Measurements from ENCODE around the gene COL4A6.
"Not testable (repeated sequence)": the region's sequence is repeated elsewhere in the genome, so short reads cannot be mapped to it uniquely, and the experiment has no call there.

The COL4A6 gene

DNA sequence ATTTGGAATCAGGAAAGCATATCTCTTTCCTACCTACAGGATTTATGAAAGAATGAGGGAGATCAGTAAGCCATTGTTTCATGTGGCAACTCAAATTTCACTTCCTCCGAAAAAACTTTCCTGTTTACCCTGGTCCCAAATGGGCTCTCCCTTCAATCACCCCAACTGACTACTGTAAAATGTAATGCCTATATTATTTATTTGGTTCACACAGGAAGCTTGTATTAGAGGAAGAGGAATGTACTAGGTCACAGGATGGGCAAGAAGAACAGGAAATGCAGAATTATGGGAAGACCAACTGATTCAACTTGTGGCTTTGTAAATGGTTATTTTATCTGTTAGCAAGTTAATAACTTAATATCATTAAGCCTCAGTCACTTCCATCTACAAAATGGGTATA, 23.1 kb downstream of the COL4A6 start:
- H3K27ac ChIP-seq: peak overlapping the region; percentile 9
- no peak for DNase-seq (ENCODE audit: low read depth, low spot score)

GRCh38 chrX:108412783-108413182, 25.4 kb downstream of the COL4A6 start:
- no peak for DNase-seq (ENCODE audit: low read depth, low spot score)
- H3K27ac ChIP-seq: peak overlapping the region; percentile 42

GRCh38 chrX:108399418-108400165, 38.6 kb downstream of the COL4A6 start:
- H3K27ac ChIP-seq: peak overlapping the region; percentile 95
- no peak for DNase-seq (ENCODE audit: low read depth, low spot score)

DNA sequence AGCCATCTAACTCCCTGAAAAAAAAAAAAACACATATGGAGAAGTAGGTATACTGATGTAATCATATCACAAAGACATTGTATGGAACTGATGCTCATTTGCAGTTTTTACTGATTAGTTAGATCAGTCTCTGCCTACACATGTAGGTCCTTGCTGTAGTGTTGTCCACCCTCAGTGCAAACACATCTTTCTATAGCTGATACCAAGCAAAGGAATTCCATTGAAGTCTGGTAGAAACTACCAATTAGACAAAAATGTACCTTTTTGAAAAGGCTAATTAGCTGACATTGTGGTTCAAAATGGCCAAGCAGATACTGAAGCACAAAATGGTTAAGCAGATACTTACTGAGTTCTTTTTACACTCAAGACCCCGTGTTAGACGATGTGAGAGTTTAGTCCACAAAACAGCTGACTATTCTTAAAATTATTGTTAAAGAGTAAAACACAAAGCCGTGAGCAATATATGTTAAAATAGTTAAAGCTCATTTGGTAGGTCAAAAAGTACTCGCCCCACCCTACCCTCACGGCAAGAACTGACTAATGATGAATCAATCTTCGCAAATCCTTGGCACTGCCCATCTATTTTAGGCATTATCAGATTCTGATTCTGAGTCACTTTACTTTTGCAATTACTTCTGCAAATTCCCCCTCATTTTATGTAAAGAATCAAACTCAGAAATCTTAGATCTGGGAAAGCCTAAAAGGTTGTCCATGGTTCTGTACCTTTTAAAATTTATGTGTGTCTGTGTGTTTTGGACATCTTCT, 40.4 kb downstream of the COL4A6 start:
- no peak for DNase-seq (ENCODE audit: low read depth, low spot score)
- peak overlapping the region; percentile 95 for H3K27ac ChIP-seq

- no peak for DNase-seq (ENCODE audit: low read depth, low spot score)
- peak overlapping the region; percentile 95 for H3K27ac ChIP-seq
Measured at GRCh38 chrX:108396986-108397385, 41.2 kb downstream of the COL4A6 start.

- no peak for DNase-seq (ENCODE audit: low read depth, low spot score)
- H3K27ac ChIP-seq: peak overlapping the region; percentile 95
Measured at GRCh38 chrX:108396188-108396891, 41.9 kb downstream of the COL4A6 start.

GRCh38 chrX:108390976-108391717, 47.1 kb downstream of the COL4A6 start:
- not testable (repeated sequence) for H3K27ac ChIP-seq; DNase-seq (ENCODE audit: low read depth, low spot score)

- no peak for DNase-seq (ENCODE audit: low read depth, low spot score)
- no peak overlapping the region for H3K27ac ChIP-seq
Measured at GRCh38 chrX:108384783-108385182, 53.4 kb downstream of the COL4A6 start.

- DNase-seq (ENCODE audit: low read depth, low spot score): no peak
- no peak overlapping the region for H3K27ac ChIP-seq
Measured at GRCh38 chrX:108380222-108380621, 58.0 kb downstream of the COL4A6 start.

- not testable (repeated sequence) for DNase-seq (ENCODE audit: low read depth, low spot score); H3K27ac ChIP-seq
Measured at GRCh38 chrX:108376821-108377220, 61.4 kb downstream of the COL4A6 start.

DNA sequence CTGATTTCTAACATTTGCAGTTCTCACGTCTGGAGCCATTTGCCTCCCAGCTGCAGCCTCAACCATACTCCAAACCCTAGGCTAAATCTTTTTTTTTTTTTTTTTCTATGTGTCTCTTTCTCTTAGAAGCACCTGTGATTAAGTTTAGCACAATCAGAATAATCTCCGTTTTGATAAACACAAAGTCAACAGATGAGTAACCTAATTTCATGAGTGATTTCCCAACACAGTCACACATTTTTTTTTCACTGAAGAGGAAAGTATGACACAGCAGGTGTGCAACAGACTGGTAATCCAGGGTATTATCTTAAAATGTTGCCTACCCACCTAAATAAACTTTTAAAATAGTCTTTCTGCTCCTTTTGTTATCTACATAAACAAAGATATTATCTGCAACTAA, 62.6 kb downstream of the COL4A6 start:
- peak overlapping the region; percentile 18 for H3K27ac ChIP-seq
- not testable (repeated sequence) for DNase-seq (ENCODE audit: low read depth, low spot score)

- no peak overlapping the region for H3K27ac ChIP-seq
- DNase-seq (ENCODE audit: low read depth, low spot score): no peak
Measured at GRCh38 chrX:108366644-108367406, 71.4 kb downstream of the COL4A6 start.

- DNase-seq (ENCODE audit: low read depth, low spot score): no peak
- H3K27ac ChIP-seq: no peak overlapping the region
Measured at GRCh38 chrX:108362026-108362425, 76.2 kb downstream of the COL4A6 start.

GRCh38 chrX:108361316-108361715, 76.9 kb downstream of the COL4A6 start:
- H3K27ac ChIP-seq: no peak overlapping the region
- DNase-seq (ENCODE audit: low read depth, low spot score): no peak

DNA sequence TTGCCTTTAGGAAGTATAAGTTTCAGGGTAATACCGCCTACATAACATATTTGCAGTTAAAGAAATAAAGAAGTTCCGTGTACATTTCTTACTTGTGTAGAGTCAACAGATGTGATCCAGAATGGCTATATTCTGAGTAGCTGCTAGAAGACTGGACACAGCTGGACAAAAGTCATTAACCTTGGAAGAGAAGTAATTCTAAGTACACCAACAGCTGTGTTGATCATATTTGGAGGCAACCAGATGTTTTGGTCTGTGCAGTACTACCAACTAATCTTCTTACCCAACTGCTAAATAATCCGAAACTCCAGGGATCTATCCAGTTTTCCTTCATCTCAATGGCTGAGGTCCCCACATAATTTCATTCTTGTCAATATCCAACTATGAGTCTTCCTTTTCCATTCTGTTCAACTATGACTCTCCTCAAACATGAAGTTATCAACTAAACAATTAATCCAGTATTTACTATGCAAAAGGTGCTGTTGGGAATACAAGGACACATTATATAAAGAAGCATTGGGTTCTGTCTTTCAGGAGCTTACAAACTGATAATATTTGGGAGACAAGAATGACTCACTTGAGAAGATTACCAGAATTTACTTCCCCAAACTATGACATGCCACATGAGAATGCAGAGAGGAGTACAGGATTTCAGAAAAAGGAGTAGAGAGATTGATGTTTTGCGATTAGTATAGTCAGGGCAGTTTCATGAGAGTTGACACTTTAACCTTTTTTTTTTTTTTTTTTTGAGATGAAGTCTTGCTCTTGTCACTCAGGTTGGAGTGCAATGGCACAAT, 78.2 kb downstream of the COL4A6 start:
- DNase-seq (ENCODE audit: low read depth, low spot score): no peak
- H3K27ac ChIP-seq: no peak overlapping the region

DNA sequence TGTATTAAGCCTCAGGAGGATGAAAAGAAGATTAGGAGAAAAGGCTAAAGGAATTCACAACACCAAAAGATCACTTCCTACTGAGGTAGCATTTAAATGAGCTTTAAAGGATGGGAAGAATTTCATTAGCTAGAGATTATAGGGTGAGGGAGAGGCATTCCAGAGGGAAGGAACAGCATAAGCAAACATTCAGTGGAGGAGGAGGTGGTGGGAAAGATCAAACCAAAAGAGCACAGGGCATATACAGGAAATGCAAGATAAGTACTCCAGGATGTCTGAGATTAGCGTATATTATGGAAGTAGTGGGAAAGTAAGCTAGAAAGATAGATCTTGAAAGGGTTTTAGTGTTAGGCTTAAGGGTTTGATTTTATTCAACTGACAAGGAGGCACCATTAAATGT, 84.8 kb downstream of the COL4A6 start:
- DNase-seq (ENCODE audit: low read depth, low spot score): no peak
- no peak overlapping the region for H3K27ac ChIP-seq

DNA sequence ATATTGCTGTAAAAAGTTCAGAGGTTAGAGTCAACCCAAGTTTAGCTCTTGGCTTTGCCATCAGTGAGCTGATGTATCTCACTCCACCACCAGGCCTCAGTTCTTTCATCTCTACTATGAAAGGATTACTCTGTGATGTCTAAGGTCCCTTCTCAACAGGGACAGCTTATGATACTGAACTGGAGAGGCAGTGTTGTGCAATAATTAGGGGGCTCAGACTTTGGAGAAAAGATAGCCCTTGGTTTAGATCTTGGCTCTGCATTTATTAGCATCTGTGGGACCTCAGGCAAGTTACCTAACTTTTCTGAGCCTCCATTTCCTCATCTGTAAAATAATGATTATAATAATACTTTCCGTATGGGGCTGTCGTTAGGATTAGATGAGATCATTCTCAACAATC, 89.0 kb downstream of the COL4A6 start:
- no peak overlapping the region for H3K27ac ChIP-seq
- DNase-seq (ENCODE audit: low read depth, low spot score): no peak

DNA sequence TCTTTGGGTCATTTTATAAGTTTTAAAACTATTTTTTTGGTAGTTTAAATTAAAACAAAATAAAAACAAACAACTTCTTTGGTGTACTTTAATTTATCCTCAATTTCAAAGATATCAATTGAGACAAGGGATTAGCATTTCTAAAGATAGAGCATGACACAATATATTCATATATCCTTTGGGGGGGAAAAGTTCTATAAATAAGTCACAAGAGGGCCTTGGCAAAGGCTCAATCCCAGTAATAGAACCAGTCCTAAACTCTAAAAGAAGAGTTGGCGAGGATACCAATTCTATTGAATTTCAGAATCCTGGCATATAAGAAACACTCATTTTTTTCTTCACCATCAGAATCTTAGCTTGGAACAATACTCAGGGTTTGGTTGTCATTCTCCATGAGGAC, 89.7 kb downstream of the COL4A6 start:
- H3K27ac ChIP-seq: no peak overlapping the region

DNA sequence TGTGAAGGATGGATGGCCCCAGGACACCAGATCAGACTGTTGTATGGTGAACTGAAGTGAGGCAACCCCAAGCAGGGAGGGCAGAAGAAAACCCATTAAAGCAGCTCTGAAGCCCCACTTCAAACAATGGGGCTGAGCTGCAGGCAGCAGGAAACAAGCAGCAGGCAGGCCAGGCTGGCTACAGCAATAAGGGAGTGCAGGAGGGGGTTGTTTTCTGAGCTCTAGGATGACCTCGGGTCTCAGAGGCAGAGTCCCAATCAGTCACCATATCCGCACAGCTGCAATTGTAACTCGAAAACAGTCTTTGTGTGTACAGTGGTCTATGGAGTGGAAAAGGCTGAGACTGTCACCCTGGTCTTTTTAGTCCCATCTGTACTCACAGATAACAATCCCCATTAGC, 90.4 kb downstream of the COL4A6 start:
- no peak overlapping the region for H3K27ac ChIP-seq

More for the DNA sequence above, 89.7 kb downstream of the COL4A6 start:
- DNase-seq (ENCODE audit: low read depth, low spot score): no peak

More for the DNA sequence above, 90.4 kb downstream of the COL4A6 start:
- DNase-seq (ENCODE audit: low read depth, low spot score): no peak

Measured in epithelial cell of prostate (primary cell).